RWPE2 (cell line): Measurements from ENCODE around the gene IFT88.

Source experiments
- ATAC-seq: fragments of 200-7000 bp; cut with Tn5 transposase; 3 replicates; pipeline ENCODE4 v1.9.1; 2021; ENCODE audit warnings: low read depth
- DNase-seq: peaks from one replicate; pipeline ENCODE4 v3.0.0-alpha.2; 2020; ENCODE audit warnings: low spot score
- H3K27ac ChIP-seq: fragments of 450-650 bp; 2 replicates; pipeline ENCODE4 v1.5.1; 2017; ENCODE audit warnings: mild to moderate bottlenecking; ENCODE audit not compliant: poor library complexity, severe bottlenecking
- H3K27me3 ChIP-seq: fragments of 250-450 bp; sonication (Bioruptor Pico); 2 replicates; pipeline ENCODE4 v1.5.1; 2021; ENCODE audit warnings: mild to moderate bottlenecking, moderate library complexity; ENCODE audit not compliant: insufficient read depth, poor library complexity, severe bottlenecking
- H3K36me3 ChIP-seq: fragments of 250-450 bp; sonication (Bioruptor Pico); 2 replicates; pipeline ENCODE4 v1.5.1; 2020; ENCODE audit warnings: low read depth, mild to moderate bottlenecking, moderate library complexity
- H3K4me1 ChIP-seq: fragments of 250-450 bp; sonication (Bioruptor Pico); 2 replicates; pipeline ENCODE4 v1.5.1; 2021; ENCODE audit warnings: mild to moderate bottlenecking, moderate library complexity; ENCODE audit not compliant: insufficient read depth, poor library complexity, severe bottlenecking
- H3K4me3 ChIP-seq: fragments of 250-450 bp; sonication (Bioruptor Pico); 2 replicates; pipeline ENCODE4 v1.5.1; 2021; ENCODE audit warnings: mild to moderate bottlenecking, moderate library complexity; ENCODE audit not compliant: severe bottlenecking
- H3K9me3 ChIP-seq: fragments of 250-450 bp; sonication (Bioruptor Pico); 2 replicates; pipeline ENCODE4 v1.5.1; 2021; ENCODE audit warnings: mild to moderate bottlenecking, moderate library complexity; ENCODE audit not compliant: severe bottlenecking
- TF ChIP-seq, protein P1 (sequence below): fragments of 450-650 bp; IDR thresholded peaks from one replicate; pipeline ENCODE4 v1.5.1; 2017; ENCODE audit warnings: mild to moderate bottlenecking, moderate library complexity; ENCODE audit not compliant: poor library complexity, severe bottlenecking

IFT88 gene

DNA sequence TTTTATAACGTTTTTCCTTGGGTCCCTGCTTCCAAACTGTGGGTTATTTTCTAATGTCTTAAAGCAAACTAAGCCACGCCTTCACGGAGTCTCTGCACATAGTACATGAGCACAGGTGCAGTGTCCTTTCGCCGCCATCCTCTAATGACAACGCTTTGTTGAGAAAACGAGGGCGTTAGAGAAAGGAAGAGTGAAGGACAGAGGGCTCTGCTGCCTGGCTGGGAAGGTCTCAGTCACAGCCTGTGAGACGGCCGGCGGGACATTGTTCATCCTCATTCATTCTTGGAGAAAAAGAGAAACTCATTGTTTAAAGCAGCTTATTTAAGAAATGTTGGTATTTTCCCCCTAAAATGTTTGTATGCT is 146.0 kb downstream of the IFT88 start:
- Histone ChIP-seq H3K27ac (no peak overlapping the region), H3K9me3 (no peaks in the 10 kb centered on the region), H3K4me3 (no peak overlapping the region), H3K36me3 (no peaks in the 10 kb centered on the region), H3K4me1 (peaks cover 8% of the 10 kb centered on the region), H3K27me3 (no peaks in the 10 kb centered on the region)
- DNase-seq (no peak), ATAC-seq (no peak)
- TF ChIP-seq, protein P1, sequence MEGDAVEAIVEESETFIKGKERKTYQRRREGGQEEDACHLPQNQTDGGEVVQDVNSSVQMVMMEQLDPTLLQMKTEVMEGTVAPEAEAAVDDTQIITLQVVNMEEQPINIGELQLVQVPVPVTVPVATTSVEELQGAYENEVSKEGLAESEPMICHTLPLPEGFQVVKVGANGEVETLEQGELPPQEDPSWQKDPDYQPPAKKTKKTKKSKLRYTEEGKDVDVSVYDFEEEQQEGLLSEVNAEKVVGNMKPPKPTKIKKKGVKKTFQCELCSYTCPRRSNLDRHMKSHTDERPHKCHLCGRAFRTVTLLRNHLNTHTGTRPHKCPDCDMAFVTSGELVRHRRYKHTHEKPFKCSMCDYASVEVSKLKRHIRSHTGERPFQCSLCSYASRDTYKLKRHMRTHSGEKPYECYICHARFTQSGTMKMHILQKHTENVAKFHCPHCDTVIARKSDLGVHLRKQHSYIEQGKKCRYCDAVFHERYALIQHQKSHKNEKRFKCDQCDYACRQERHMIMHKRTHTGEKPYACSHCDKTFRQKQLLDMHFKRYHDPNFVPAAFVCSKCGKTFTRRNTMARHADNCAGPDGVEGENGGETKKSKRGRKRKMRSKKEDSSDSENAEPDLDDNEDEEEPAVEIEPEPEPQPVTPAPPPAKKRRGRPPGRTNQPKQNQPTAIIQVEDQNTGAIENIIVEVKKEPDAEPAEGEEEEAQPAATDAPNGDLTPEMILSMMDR: no peak

DNA sequence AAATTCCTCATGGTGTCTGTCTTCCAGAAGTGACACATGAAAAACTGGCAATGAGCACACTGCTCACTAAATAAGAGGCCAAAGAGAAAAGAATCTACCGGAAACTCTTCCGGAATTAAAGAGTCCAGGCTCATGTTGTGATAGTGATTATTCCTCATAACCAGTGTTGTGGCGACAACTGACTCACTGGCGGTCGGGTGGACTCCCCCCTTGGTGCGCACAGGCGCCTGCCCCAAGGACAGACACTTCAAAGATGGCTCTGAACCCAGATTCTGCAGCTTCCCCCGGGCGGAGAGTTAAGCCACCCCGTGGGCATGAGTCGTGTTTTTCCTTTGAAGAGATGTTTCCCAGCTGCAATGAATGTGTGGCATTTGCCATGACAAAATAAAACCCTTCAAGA is 146.8 kb downstream of the IFT88 start:
- Histone ChIP-seq H3K4me1 (peaks cover 8% of the 10 kb centered on the region), H3K4me3 (no peak overlapping the region), H3K9me3 (no peaks in the 10 kb centered on the region), H3K36me3 (no peaks in the 10 kb centered on the region), H3K27ac (no peak overlapping the region), H3K27me3 (no peaks in the 10 kb centered on the region)
- ATAC-seq: no peak
- no peak for DNase-seq
- TF ChIP-seq, protein P1: no peak

DNA sequence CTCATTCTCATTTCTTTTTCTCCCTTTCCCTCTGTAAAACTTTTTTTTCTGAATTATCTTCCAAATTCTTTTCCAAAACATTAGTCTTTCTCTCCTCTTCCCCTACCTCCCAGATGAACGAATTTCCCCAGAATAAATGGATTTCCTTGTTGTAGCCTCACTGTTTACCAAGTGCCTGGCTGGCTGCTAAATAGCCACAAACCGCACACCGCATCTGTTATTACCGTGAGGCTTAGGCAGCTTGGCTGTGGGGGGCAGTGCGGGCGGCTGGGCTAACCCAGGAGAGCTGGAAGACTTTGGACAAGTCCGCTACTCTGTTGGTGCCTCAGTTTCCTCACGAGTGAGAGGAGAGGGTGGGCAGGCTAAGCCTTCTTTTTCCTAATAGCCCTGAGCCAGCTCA is 147.2 kb downstream of the IFT88 start:
- H3K27me3 ChIP-seq: no peaks in the 10 kb centered on the region
- peaks cover 6% of the 10 kb centered on the region for H3K4me1 ChIP-seq
- TF ChIP-seq, protein P1: no peak
- H3K36me3 ChIP-seq: no peaks in the 10 kb centered on the region
- DNase-seq: no peak
- H3K27ac ChIP-seq: no peak overlapping the region
- H3K9me3 ChIP-seq: no peaks in the 10 kb centered on the region
- H3K4me3 ChIP-seq: no peak overlapping the region
- ATAC-seq: no peak

DNA sequence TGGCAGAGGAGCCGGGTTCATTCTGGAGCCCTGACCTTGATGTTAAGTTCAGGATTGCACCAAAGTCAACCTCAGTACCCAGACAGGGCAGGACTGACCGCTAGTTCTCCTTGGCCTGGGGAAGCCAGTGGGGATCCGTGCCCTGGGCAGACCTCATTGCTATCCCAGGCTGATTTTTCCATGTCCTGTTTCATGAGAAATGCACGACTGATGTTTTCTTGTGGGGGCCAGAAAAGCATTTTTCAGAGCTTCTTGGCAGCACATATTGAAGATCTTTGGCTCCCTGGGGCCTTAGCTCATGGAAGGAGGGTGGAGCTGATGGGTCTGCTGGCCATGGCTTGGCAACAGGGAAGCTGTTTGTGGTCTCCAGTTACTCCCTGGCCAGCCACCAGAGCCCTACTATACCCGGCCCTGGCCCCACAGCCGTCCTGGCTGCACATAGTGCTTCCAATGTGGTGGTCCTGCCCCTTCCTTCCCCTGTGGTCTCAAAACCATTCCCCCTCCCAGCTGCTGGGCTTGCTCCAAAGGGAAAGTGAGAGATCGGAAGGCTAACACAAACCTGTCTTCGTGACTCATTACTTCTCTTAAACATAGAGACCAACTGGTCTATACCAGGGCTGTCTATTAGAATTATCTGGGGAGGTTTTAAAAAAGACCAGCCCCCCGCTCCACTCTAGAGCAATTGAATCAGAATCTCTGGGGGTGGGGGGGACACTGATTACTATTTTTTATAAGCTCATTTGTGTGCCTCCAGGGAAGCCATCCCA is 147.8 kb downstream of the IFT88 start:
- no peaks in the 10 kb centered on the region for H3K36me3 ChIP-seq
- TF ChIP-seq, protein P1: no peak
- no peak for DNase-seq

DNA sequence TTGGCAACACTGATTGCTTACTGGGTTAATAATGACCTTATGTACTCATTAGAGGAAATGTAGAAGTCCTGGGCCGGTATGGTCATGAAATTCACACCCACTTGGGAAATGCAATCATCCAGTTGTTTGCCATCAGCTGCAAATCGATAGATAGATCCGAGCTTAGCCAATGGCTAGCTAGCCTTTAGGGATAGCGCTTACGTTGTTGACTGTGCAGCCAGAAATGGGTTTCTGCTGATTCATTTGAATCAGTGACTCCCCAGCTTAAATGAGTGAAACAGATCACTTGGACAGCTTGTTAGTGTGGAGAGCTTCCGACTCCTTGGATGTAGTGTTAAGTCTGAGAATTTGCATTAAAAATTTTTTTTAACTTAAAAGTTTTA is 148.4 kb downstream of the IFT88 start:
- ATAC-seq (no peak), DNase-seq (no peak)
- TF ChIP-seq, protein P1: no peak
- no peaks in the 10 kb centered on the region for H3K4me1 ChIP-seq
- no peak overlapping the region for H3K4me3 ChIP-seq
- no peak overlapping the region for H3K27ac ChIP-seq
- H3K9me3 ChIP-seq: no peaks in the 10 kb centered on the region
- H3K27me3 ChIP-seq: no peaks in the 10 kb centered on the region
- H3K36me3 ChIP-seq: no peaks in the 10 kb centered on the region

More for the DNA sequence above, 147.8 kb downstream of the IFT88 start:
- Histone ChIP-seq H3K27ac (no peak overlapping the region), H3K27me3 (no peaks in the 10 kb centered on the region), H3K4me3 (no peak overlapping the region), H3K4me1 (peaks cover under 1% of the 10 kb centered on the region), H3K9me3 (no peaks in the 10 kb centered on the region)
- no peak for ATAC-seq
